Measurements from ENCODE around the gene GMDS.
A peak's percentile ranks its signal among the peaks of the same experiment; 100 is the strongest.

The GMDS gene

GRCh38 chr6:2203264-2203663 is 42.1 kb downstream of the GMDS start:
- DNase-seq: no peak

GRCh38 chr6:2197984-2198383 is 47.4 kb downstream of the GMDS start:
- no peak for DNase-seq

DNA sequence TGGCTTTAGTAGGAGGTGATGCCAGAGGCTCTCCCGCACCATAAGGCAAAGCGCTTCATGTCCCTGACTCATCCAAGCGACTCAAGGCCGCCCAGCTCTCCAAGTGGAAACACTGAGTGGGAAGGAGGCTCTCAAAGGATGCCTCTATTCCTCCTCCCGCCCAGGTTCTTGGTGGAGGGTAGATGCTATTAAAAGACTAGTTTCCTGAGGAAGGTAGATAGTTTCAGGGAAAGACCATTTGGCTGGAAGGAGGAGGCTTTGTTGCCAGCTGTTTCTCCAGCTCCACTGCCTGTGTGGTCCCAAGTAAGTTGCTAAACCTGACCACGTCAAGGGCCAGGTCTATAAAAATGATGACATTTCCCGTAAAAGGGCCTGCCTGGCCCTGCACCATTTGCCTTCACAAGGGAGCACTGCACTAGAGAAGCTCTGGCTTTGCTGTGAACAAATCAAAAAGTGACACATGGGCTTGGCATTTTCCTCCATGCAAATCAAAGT is 48.2 kb downstream of the GMDS start:
- DNase-seq: no peak

- DNase-seq: peak; percentile 29
These were observed 49.2 kb downstream of the GMDS start for GRCh38 chr6:2196079-2196679.

DNA sequence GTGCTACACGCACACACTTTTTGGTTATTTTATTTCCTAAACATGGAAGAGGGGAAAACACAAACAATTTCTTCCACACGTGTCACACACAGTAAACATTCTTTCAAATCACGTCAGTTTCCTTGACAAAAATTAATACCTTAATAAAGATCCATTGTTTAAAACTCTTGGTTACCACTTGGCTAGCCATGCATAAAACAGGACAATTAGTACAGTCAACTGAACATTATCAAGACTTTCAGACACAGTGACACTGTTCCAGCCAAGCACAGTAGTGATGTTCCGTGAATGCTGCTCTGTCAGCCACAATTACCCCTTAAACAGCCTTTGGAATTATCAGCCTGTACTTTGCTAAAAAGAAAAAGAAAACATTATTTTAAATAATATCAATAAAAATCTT is 50.8 kb downstream of the GMDS start:
- DNase-seq: no peak

DNA sequence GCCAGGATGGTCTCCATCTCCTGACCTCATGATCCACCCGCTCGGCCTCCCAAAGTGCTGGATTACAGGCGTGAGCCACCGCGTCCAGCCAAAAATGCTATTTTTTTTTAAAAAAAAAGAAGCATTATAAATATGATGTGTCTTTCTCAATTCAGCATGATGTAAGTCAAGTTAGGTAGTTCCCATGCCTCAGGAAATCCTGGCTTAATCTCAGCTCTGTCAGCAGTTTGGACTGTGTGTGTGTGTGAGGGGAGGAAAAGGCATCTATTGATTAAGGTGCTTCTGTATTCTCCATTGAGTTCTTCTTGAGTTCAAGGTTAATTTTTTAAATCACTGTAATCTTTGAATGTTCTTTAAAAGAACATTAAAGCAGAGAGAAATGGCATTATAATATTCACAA is 51.5 kb downstream of the GMDS start:
- DNase-seq: no peak

- no peak for DNase-seq
These were observed 52.4 kb downstream of the GMDS start for GRCh38 chr6:2192976-2193375.

DNA sequence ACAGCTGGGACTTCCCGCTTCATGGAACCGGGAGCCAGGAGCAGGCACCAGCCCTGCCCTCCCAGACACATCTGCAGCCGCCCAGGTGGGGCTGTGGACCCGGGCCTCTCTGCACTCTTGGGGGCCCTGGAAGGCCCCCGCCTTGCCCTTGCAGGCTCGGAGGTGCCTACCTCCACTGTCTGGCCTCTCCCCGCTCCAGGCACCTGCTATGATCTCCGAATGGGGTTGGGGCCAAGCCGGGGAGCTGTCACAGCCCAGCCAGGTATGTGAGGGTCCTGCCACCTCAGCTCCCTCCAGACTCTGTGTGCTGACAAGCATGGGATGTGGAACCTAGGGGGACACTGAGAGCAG is 54.0 kb downstream of the GMDS start:
- DNase-seq: no peak

- no peak for DNase-seq
These were observed 54.6 kb downstream of the GMDS start for GRCh38 chr6:2190661-2191389.

GRCh38 chr6:2188856-2189384 is 56.5 kb downstream of the GMDS start:
- DNase-seq: no peak

DNA sequence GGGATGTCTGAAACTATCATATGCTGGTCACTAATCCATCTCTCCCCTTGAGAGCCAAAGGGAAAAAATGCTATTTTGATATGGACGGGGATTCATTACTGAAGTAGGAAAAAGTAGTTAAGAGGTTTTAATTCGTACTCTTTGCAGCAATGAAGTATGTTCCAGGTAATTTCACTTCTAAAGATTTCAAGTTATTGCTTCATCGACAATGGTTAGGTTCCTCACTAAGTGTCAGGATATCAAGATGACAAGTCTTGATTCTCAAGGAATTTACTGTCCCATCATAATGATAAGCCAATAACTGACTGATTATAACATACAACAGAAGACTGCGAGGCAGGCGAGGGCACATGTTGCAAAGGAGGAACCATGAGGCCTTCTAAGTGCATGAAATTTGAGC is 57.0 kb downstream of the GMDS start:
- DNase-seq: no peak

DNA sequence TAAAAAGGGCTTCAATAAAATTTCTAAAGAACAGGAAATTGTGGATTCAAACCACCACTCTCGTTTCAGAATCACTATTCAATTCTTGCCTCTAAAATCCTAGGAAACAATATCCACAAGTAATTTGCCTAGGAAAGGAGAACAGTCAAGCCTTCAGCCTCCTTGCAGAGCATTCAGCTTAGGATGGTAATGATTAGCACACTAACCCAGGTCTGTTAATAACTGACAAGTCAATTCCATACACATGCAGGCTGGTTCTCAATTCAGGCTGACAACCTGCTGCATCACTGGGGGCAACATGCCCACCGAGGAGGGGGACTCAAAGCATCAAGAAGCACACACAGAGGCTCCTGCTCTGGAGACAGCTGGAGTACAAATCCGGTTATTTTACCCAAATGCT is 57.6 kb downstream of the GMDS start:
- no peak for DNase-seq

GRCh38 chr6:2186516-2186915 is 58.9 kb downstream of the GMDS start:
- DNase-seq: no peak

GRCh38 chr6:2185466-2185865 is 59.9 kb downstream of the GMDS start:
- DNase-seq: no peak

- DNase-seq: no peak
These were observed 60.5 kb downstream of the GMDS start for GRCh38 chr6:2184700-2185455.

- no peak for DNase-seq
These were observed 61.7 kb downstream of the GMDS start for GRCh38 chr6:2183752-2184151.

DNA sequence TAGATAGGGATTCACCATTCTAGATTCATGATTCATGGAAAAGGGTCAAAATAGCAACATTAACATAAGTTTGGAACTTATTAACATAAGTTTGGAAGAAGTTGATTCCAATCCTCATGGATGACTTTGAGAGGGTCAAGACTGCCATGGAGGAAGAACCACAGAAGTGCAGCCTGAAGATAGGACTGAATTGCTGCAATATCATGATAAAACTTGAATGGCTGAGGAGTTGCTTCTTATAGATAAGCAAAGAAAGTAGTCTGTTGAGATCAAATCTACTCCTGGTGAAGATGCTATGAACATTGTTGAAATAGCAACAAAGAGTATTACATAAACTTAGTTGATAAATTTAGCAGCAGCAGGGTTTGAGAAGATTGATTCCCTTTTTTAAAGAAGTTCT is 62.2 kb downstream of the GMDS start:
- DNase-seq: no peak

GRCh38 chr6:2182251-2182650 is 63.2 kb downstream of the GMDS start:
- DNase-seq: no peak

DNA sequence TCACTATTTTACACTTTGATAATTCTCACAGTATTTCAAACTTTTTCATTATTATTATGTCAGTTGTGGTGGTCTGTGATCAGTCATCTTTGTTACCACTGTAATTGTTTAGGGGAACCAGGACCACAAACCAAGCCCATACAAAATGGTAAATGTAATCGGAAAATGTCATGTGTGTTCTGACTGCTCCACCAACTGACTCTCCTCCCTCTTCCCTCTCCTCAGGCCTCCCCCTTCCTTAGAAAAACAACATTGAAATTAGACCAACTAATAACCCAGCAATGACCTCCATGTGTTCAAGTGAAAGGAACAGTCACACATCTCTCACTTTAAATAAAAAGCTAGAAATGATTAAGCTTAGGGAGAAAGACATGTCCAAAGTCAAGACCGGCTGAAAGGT is 63.8 kb downstream of the GMDS start:
- DNase-seq: no peak

GRCh38 chr6:2179950-2180349 is 65.5 kb downstream of the GMDS start:
- no peak for DNase-seq

- no peak for DNase-seq
These were observed 66.2 kb downstream of the GMDS start for GRCh38 chr6:2179241-2179640.

DNA sequence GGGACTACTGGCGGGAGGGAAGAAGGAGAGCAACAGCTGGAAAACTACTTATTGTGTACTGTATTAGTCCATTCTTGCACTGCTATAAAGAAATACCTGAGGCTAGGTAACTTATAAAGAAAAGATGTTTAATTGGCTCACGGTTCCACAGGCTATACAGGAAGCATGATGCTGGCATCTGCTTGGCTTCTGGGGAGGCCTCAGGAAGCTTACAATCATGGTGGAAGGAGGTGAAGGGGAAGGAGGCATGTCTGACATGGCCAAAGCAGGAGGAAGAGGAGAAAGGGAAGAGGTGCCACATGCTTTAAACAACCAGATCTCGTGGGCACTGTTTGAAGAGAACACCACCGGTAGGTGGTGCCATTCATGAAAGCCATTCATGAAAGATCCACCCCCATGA is 67.3 kb downstream of the GMDS start:
- no peak for DNase-seq

DNA sequence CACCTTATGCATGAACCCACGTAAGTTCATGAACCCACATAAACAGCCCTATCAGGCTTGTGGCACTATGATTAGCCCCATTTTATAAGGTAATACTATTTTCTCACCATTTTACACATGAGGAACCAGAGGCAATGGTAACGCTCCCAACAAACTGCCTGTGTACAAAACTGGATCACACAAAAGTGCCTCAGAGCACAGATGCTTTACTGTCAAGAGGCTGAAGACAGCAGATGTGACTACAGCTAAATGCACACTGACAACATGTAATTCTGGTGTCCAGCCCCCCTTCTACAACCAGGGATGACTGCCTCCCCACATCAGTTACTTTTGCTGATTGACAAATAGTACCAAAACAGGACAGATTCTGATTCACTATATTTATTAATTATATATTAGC is 69.6 kb downstream of the GMDS start:
- DNase-seq: no peak
